ENCODE measurements around the gene IFITM10.
A peak's percentile ranks its signal among the peaks of the same experiment; 100 is the strongest.

IFITM10 gene

GRCh38 chr11:1751531-1751921, 1.1 kb upstream of the IFITM10 start:
- Histone ChIP-seq H3K27ac (peak overlapping the region; percentile 88 to 91), H3K27me3 (no peaks in the 10 kb centered on the region), H3K36me3 (peaks cover 36 to 48% (median 47%) of the 10 kb centered on the region in 3 donors), H3K4me1 (peaks cover 0 to 76% (median 61%) of the 10 kb centered on the region in 4 donors), H3K4me3 (no peak overlapping the region), H3K9me3 (no peaks in the 10 kb centered on the region)
- no peak for TF ChIP-seq CTCF (IDR thresholded peaks at IDR 0.05)
- DNase-seq = peak in 1 of 2 donors; percentile 65
- intact Hi-C loops (cut with DNase I; ENCODE audit: low total_unique reads) = loop anchor here (10.0 kb wide), 1 partner anchor 187 kb away; no protein-coding TSS in a partner anchor

GRCh38 chr11:1750840-1751530, 590 bp upstream of the IFITM10 start:
- Histone ChIP-seq H3K27ac (peak overlapping the region; percentile 88 to 91), H3K36me3 (peaks cover 30 to 43% (median 42%) of the 10 kb centered on the region in 3 donors), H3K27me3 (no peaks in the 10 kb centered on the region), H3K4me1 (peaks cover 0 to 73% (median 57%) of the 10 kb centered on the region in 4 donors), H3K9me3 (no peaks in the 10 kb centered on the region), H3K4me3 (peak overlapping the region in 1 of 2 donors; percentile 85)
- DNase-seq = peak in 1 of 2 donors; percentile 70
- intact Hi-C loops (cut with DNase I; ENCODE audit: low total_unique reads) = loop anchor here (10.0 kb wide), 1 partner anchor 186 kb away; no protein-coding TSS in a partner anchor
- no peak for TF ChIP-seq CTCF (IDR thresholded peaks at IDR 0.05)

- H3K27ac ChIP-seq = peak overlapping the region; percentile 88 to 91
- no peak for TF ChIP-seq CTCF (IDR thresholded peaks at IDR 0.05)
- H3K4me1 ChIP-seq = peaks cover 0 to 72% (median 59%) of the 10 kb centered on the region in 4 donors
- H3K9me3 ChIP-seq = no peaks in the 10 kb centered on the region
- no peaks in the 10 kb centered on the region for H3K27me3 ChIP-seq
- peaks cover 17 to 29% (median 29%) of the 10 kb centered on the region in 3 donors for H3K36me3 ChIP-seq
- H3K4me3 ChIP-seq = peak overlapping the region; percentile 62 to 85
- peak; percentile 63 to 91 for DNase-seq
- intact Hi-C loops (cut with DNase I; ENCODE audit: low total_unique reads) = loop anchor here (10.0 kb wide), 1 partner anchor 185 kb away; no protein-coding TSS in a partner anchor
Observed at GRCh38 chr11:1749395-1750351, 722 bp downstream of the IFITM10 start.

- Histone ChIP-seq H3K4me1 (peaks cover 0 to 73% (median 60%) of the 10 kb centered on the region in 4 donors), H3K27me3 (no peaks in the 10 kb centered on the region), H3K9me3 (no peaks in the 10 kb centered on the region), H3K36me3 (peaks cover 13 to 21% (median 20%) of the 10 kb centered on the region in 3 donors), H3K27ac (peak overlapping the region; percentile 88 to 91), H3K4me3 (peak overlapping the region; percentile 62 to 85)
- peak; percentile 21 to 78 for DNase-seq
- TF ChIP-seq CTCF (IDR thresholded peaks at IDR 0.05) = peak in 1 of 2 experiments; percentile 17
- intact Hi-C loops (cut with DNase I; ENCODE audit: low total_unique reads) = no loop called here
Observed at GRCh38 chr11:1748636-1749394, 1.6 kb downstream of the IFITM10 start.

All from tibial artery (tissue), 4 donors.